HG03064 (cell line): Measurements from ENCODE around the gene SLC35F1.

Experiments used
- ATAC-seq: cut with Tn5 transposase; IDR thresholded peaks from one replicate; pipeline ENCODE4 v1.9.1; 2021; ENCODE audit warnings: low read depth; ENCODE audit not compliant: unreplicated experiment

Gene SLC35F1

DNA sequence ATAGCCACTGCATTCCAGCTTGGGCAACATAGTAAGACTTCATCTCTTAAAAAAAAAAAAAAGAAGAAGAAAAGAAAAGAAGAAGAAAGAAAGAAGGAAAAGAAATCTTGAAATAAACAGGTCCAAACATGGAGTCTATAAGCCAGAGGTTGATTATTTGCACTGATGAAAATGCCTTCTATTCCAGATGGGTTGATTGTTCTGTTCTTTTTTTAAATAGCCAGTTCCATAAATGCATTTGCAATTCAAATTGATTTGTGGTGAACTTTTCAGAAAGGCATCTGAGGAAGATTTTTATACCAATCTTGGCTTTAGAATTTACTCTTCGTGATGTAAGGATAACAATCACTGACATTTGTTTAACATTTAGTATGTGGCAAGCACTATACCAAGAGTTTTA lies 397.3 kb downstream of the SLC35F1 start:
- no peak for ATAC-seq

GRCh38 chr6:118305081-118305480 lies 398.0 kb downstream of the SLC35F1 start:
- no peak for ATAC-seq

GRCh38 chr6:118306392-118307238 lies 399.6 kb downstream of the SLC35F1 start:
- no peak for ATAC-seq

- no peak for ATAC-seq
These were observed 400.5 kb downstream of the SLC35F1 start for GRCh38 chr6:118307581-118307980.

DNA sequence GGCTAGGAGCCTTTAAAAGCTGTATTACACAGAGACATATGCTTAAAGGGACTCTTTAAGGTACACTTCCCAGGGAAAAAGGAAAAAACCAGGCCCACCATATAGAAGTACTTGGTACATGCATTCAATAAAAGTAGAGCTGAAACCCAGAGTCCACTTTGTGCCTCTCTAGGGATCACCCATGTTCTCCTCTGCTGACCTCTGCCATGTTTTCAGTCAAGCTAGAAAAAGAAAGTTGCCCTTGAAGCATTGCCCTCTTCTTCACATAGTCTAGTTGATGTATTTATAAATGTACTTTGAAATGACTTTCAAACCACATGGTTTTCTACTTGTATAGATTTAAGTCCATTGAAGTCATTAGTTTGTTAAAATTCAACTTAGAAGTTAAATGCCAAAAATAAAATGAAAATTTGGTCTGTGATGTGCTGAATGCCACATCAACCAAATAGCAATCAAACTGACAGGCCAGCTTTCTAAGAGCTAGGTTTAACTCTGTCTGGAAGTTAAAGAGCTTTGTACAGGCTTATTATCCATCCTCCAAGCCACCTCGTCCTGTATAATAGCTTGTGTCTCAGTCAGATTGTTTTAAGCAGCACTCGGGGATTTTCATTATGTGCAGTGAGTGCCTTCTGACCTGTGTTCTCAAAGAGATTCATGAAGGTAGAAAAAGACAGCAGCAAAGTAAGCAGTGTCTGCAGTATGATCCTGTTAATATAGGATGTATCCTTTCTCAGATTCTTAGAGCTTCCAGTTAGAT lies 402.5 kb downstream of the SLC35F1 start:
- ATAC-seq: no peak

GRCh38 chr6:118313208-118313607 lies 406.1 kb downstream of the SLC35F1 start:
- ATAC-seq: no peak

DNA sequence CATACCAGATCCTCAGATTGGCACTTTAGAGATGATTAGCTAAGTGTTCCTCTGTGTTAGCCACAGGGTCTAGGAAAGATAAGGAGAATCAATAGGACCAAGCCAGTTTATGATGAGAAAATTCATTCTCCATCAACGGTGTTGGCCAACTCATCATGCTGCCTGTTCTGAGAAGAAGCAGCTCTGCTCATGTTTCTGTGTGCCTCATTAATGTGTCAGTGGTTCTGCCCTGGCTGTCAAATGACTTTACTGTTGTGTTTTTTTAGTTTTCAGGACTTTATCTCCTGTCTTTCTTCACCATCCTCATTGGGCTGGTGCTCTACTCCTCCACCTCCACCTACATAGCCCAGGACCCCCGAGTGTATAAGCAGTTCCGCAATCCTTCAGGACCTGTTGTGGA lies 406.7 kb downstream of the SLC35F1 start:
- ATAC-seq: no peak

DNA sequence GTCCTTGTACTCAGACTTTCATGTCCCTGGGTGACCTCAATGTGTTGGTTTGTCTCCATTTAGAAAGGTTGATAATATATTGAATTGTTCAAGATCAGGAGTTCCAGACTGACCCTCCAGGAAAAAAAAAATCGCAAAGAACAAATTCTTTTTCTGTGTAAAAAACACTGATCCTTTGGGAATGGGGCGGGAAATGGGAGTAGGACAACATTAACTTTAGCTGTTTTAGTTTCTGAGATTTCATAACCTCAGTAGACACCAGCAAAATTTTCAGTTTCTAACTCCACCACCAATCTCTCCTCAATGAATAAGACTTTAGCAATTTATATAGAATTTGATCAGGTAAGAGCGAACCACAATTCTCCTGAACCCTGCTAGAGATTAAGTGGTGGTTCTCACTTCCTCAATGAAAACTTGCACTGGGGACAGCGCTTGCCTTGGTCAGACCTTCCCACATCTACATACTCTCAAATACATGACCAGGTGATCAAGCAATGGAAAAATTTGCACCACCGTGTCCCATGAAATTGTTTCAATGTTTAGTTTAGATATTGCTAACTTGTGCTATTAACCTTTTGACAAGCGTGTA lies 409.8 kb downstream of the SLC35F1 start:
- ATAC-seq: no peak

GRCh38 chr6:118317581-118318563 lies 410.8 kb downstream of the SLC35F1 start:
- ATAC-seq: no peak

GRCh38 chr6:118318648-118319047 lies 411.6 kb downstream of the SLC35F1 start:
- ATAC-seq: no peak

DNA sequence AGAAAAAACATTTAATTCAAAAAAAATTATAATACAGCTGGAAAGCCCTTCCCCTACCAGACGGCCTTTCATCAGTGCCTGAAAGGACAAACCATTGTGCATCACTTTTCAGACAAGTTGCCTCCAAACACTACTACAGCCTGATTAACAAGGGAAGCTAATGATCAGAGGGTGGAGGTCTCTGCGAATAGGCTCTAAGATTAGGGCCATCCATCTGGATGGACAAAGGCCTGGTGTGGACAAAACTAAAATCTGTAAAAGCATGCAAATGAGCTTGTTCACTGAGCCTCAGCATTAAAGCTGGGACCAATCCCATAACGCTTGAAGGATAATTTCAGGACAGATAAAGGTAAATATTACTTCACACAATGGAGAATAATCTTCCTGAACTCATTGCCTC lies 412.4 kb downstream of the SLC35F1 start:
- no peak for ATAC-seq

- no peak for ATAC-seq
These were observed 413.0 kb downstream of the SLC35F1 start for GRCh38 chr6:118319894-118320649.

- no peak for ATAC-seq
These were observed 413.6 kb downstream of the SLC35F1 start for GRCh38 chr6:118320652-118321051.

- no peak for ATAC-seq
These were observed 417.1 kb downstream of the SLC35F1 start for GRCh38 chr6:118324116-118324515.

GRCh38 chr6:118325220-118325860 lies 418.3 kb downstream of the SLC35F1 start:
- no peak for ATAC-seq

DNA sequence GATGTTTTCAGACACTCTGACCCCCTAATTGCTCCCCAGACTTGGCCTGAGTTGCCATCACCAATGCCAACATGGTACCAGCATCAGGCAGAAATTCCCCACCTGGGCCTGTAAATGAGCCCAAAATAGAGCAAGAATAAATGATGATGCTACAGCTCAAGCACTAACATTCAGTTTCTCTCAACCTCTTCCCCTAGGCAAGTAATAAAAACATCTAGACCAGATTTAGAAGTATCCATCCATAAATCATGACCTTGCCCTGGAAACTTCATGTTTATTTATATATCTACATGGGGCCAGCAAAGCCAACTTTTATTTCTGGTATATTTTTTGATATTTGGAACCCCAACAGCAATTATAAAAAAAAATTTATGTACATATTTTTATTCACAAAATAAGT lies 419.6 kb downstream of the SLC35F1 start:
- no peak for ATAC-seq

GRCh38 chr6:118327237-118327636 lies 420.2 kb downstream of the SLC35F1 start:
- no peak for ATAC-seq

DNA sequence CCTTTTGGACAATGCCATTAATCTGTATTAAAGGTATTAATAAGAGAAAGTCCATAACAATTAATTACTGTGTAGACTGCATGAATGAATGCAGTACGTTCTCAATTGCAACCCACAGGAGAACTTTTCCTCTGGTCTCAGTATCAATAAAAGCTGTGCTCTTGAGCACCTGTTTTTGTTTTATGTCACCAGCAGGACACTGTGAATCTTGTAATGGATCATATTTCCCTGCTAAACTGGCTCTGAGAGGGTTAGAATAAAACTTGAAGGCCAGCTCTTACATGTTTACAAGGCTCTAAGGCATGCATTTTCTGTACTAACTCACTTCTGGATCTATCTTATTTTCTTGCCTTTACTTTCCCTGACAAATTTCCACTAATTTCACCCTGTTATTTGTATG lies 426.7 kb downstream of the SLC35F1 start:
- ATAC-seq: no peak

DNA sequence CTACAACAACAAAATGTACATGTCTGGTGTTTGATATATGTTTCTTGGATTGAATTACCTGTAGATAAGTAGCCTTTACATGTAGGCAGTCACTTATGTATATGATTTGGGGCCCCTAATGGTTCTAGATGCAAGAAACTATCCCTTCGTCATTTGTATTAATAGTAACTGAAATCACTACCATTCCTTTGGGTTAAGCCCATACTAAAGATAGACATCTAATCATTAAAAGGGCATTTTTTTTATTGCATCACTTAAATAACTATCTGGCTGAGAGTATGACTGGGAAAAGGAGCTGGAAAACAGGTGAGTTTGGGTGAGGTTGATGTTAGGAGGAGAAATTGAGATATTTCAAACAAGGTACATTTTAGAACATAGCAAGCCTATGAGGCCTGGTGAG lies 427.6 kb downstream of the SLC35F1 start:
- ATAC-seq: no peak
